EL (cell line): ENCODE results near the gene EXPH5.
A peak's percentile ranks its signal among the peaks of the same experiment; 100 is the strongest.
"Not testable (repeated sequence)": the region's sequence is repeated elsewhere in the genome, so short reads cannot be mapped to it uniquely, and the experiment has no call there.

Source experiments
- DNase-seq: peaks from one replicate; pipeline ENCODE4 v3.0.0-alpha.2; 2016

Gene EXPH5

DNA sequence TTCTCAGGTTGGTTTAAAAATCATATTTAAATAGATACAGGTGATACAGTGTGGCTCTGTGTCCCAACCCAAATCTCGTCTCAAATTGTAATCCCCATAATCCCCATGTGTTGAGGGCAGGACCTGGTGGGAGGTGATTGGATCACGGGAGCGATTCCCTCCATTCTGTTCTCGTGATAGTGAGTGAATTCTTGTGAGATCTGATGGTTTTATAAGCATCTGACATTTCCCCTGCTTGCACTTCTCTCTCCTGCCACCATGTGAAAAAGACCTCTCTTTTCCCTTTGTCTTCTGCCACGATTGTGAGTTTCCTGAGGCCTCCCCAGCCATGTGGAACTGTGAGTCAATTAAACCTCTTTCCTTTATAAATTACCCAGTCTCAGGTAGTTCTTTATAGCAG lies 9.2 kb upstream of the EXPH5 start:
- DNase-seq, result not testable (repeated sequence)

DNA sequence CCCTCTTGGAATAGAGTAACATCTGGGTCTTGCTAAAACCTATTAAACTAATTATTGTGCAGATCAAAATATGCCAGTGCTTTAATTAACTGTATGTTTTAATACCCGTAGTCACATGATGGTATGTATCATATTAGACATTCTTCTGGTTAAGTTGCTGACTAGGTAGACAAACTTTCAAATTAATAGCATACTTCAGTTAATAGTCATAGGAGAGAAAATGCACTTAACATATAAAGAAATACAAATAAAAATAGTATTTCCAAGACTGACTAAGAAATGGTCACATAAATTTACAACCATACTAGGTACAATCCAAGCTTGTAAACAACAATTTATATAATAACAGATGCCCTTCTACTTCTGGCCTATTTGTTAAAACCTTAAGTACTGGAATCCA lies 7.6 kb upstream of the EXPH5 start:
- peak; percentile 47 for DNase-seq

DNA sequence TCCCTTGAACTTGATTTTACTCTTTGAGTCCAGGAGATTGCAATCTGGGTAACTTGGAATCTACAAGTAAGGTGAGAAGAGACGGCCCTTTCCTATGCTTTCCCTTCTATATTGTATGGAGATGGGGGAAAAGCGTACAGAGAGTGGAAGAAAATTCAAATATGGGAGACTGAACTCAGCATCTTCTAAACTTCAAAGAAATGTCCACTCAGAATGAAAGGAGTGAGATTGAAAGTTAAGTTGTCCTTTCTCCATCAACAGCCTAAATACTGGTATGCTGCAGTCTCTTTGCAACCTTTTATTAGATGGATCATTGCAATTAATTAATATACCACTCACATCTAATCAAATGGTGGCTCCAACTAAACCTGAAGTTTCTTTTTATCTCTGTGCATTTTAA lies 6.4 kb upstream of the EXPH5 start:
- DNase-seq, result no peak

DNA sequence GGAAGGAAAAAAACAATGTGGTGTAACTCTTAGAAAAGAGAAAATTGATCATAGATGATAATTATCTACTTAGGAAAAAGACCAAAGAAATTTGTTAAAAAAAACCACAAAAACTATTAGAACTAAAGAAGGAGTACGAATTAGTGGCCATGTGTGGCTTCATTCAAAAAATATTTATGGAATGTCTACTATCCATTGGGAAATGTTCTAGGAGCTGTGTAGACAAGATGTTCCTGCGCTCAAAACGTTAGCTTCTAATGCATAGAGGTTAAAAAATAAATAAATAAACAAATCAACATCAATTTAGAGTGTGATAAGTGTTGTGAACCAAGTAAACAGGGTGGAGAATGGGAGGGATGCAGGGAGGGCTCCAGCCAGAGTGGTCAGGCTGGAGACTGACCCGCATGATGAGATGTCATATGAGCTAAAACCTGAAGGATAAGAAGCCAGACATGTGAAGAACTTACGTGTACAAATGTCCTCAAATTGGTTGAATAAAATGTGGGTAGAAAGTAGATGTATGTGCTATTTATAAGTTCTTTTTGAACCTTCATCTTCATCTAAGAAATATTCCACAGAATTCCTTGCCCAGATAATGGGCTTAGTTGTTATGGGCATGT lies 4.3 kb upstream of the EXPH5 start:
- peak; percentile 52 for DNase-seq

DNA sequence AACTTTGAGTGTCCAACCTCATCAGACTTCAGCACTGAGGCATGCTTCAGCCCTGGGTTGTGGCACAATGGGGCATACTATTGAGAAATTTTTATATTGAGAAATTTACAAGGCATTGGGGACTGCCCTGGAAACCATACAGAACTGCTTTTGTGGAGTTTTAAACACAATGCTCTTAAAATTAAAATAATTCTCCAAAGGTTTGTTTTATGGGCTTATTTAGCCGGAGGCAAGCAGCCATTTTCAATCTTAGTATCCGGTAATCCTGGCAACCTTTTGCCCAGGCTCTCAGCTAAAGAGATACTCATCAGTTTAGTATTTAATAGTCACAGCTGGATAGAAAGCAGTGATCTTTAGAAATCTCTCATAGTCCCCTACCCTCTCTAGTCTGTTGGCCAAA lies 3.1 kb upstream of the EXPH5 start:
- no peak for DNase-seq

DNA sequence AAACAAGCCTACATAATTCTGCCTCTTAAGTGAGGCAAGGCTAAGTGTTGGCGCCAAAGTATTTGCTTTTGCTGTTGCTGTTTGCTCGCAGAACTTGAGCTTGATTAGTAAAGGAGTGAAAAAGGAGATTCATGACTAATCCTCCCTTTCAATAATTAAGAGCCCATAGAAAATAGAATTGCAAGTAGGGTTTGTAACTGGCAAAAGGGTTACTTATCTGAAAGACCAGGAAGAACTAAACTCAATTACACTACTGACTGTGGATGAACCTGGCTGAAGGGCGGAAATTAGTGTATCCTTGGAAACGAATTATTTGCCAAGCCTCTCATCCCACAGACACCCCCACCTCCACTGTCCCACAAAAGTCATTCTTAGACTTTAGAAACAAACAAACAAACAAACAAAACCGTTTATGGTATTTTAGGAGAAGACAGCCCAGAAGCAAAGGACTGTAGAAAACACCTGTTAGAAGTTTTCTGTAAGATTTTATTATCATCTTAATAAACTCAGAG lies 411 bp upstream of the EXPH5 start:
- DNase-seq, result no peak

DNA sequence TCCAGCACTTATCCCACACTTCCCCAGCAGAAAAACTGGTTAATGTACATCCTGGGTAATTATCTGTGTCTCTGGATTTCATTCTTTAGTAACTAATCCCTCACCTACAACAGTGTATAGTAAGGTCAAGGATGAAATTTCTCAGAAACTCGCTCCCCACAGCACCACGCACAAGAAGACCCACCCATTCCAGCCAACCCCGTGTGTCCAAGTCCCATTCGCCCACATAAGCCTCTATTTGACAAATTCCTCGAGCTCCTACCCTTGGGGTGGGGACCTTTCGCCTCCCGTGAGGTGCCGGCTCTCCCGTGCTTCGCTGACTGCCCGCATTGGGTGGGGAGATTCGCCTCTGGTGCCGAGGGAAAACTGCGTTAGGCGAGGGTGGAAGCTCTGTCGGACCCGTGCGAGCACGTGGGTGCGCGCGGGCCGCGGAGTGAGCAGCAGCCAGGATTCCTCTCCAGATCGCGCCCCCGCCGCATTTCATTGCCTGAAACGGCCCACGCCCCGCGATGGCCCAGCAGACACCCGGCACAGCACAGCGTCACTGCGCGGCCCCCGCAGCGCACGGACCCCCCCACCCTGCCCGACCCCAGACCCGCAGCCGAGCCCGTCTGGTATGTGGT lies 866 bp downstream of the EXPH5 start:
- DNase-seq, result peak; percentile 33

DNA sequence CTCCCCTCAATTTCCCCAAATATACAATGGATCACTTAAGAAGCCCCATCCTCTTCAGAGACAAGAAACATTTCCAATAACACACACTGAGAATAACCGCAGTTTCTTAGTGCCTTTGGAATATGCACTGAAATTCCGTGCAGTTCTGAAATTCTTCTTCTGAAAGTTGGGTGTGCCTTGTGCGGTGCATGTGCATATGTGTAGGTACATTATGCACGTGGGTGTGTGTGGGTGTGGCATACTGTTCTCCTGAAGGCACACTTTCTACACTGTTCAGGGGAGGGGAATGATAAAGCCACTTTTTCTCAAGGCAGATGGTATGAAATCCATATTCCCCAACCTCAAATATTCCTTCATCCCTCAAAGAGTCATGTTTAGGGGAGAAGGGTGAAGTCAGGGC lies 1.7 kb downstream of the EXPH5 start:
- no peak for DNase-seq

DNA sequence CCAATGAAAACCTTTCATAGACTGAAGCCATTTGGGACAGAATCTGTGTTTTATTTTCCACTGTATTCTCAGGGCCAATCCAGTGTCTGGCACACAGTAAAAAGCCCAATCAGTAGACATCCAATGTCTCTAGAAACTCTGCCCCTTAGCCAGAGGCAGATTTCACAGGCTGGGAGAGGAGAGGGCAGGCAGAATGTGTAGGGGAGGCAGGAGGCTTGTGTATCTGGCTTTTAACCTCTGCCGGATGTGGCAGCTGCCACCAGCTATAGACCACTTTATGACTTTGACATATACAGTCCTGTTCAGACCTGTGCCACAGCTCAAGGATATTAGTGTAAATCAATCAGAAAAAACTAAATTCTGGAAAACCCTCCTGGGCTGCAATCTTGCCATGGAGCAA lies 4.4 kb downstream of the EXPH5 start:
- DNase-seq, result no peak

DNA sequence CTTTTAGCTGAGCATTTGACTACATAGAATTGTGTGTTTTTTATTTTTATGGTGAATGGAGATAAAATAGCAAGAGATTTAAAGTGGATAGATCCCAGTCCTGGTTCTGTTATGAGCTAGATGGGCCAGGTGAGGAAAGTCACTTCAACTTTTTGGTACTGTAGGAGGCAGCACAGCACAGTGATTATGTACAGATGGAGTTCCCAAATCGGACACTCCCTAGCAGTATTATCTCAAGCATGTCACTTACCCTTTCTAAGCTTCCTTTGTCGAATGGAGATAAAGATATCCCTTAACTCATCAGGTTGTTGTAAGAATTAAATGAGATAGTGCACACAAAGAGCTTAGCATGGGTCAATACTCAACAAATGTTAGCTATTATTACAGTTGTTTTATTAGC lies 5.3 kb downstream of the EXPH5 start:
- no peak for DNase-seq

DNA sequence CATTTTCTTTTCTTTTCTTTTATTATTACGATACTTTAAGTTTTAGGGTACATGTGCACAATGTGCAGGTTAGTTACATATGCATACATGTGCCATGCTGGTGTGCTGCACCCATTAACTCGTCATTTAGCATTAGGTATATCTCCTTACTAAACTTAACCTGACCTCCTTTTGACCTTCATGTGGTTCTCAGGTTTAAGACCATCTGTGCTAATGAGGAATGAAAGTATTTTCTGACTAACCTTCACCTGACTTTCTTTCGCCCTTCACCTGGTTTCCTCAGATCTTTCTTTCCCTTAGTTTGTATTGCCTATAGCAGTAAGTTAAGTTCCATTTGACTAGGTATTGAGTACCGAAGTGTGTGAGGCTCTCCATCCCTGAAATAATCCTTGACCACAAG lies 6.5 kb downstream of the EXPH5 start:
- no peak for DNase-seq

DNA sequence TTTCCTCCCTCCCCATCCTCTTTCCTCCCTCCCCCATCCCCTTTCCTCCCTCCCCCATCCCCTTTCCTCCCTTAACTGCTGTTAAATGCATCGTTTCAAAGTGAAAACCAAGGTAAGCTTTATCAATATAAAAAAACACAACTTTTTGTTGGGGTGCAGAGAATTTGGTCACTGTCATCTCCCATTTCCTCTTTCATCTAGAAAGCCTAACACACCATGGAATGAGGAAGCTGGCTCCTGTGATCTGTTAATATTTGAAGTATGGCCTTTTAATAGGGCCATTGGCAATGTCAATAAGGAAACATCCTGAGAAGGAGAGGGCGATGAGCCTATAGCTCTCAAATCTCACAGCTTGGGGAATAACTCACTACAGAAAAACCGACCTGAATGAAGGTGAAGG lies 7.0 kb downstream of the EXPH5 start:
- no peak for DNase-seq

DNA sequence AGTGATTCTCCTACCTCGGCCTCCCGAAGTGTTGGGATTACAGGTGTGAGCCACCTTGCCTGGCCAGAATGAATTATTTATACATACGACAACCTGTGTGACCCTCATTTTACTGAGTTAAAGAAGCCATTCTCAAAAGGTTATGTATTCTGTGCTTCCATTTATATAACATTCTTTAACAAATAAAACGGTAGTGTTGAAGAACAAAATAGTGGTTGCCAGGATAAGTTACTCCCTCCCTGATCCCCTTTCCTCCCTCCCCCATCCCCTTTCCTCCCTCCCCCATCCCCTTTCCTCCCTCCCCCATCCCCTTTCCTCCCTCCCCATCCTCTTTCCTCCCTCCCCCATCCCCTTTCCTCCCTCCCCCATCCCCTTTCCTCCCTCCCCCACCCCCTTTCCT lies 7.4 kb downstream of the EXPH5 start:
- DNase-seq, result not testable (repeated sequence)

DNA sequence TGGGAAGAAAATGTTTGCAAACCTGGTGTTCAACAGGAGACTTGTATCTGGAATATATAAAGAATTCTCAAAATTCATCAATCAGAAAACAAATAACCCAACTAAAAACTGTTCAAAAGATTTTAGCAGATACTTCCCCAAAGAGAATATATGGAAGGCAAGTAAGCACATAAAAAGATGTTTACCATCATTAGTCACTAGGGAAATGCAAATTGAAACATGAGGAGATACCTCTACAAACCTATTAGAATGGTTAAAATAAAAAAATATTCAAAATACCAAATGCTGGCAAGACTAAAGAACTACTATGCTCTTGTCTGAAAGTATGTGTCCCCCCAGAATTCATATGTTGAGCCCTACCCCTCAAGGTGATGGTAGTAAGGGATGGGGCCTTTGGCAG lies 8.6 kb downstream of the EXPH5 start:
- DNase-seq, result no peak

DNA sequence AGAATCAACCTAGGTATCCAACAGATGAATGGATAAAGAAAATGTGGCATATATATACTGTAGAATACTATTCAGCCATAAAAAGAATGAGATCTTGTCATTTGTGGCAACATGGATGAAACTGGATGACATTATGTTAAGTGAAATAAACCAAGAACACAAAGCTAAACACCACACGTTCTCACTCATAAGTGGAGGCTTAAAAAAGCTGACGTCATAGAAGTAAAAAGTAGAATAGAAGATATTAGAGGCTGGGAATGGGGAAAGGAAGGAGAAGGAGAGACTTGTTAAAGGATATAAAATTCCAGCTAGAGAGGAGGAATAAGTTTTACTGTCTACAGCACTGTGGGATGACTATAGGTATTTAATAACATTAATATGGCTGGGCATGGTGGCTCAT lies 12.9 kb downstream of the EXPH5 start:
- DNase-seq, result no peak

DNA sequence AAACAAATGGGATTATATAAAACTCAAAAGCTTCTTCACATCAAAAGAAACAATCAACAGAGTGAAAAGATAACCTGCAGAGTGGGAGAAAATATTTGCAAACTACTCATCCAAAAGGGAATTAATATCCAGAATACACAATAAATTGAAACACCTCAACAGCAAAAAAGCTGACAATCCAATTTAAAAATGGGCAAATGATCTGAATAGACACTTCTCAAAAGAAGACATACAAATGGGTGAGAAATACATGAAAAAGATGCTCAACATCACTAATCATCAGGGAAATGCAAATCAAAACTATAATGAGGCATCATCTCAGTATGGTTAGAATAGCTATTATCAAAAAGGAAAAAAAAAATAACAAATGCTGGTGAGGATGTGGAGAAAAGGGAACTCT lies 13.5 kb downstream of the EXPH5 start:
- DNase-seq, result no peak

DNA sequence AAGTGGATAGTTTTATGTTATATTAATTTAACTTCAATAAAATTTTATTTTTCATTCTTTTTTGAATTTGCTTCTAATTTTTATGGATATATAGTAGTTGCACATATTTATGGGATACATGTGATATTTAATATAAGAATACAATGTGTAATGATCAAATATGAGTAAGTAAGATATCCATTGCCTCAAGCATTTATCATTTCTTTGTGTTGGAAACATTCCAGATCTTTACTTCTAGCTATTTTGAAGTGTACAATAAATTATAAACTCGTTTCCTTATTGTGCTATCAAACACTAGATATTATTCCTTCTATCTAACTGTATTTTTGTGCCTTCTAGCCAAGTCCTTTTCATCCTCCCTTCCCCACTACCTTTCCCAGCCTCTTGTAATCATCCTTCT lies 17.0 kb downstream of the EXPH5 start:
- DNase-seq, result no peak

DNA sequence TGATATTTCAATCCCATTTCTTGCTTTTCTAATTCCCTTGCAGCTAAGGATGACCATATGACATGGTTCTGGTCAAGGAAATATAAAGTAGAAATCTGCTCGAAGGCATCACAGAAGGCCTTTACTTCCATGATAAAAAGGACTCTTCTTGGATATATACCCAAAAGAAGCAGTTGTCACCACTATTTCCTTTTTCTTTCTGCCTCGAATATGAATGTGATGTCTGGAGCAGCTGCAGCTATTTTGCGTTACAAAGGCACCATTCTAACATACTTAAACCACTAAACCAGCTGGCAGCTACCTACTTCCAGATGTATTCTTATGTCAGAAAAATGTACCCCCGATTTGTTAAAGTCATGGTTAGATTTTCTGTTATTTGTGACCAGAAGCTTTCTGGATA lies 18.9 kb downstream of the EXPH5 start:
- DNase-seq, result no peak

DNA sequence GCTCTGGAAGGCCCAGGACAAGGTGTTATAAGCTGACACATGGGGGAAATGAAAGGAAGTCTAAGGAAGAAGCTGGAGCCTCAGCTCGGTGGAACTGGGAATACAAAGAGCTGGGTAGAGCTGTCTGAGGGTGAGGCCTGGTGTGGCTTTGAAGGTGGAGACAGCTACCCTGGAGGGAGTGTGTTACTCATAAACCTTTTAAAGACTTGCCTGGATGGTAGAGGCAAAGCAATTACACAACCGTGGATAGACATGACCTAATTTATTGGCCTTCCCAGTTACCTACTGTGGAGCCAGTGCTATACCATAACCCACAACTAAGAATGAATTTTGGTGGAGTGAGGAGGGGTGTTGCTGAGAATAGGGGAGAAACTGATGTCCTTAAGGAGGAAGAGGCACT lies 22.6 kb downstream of the EXPH5 start:
- no peak for DNase-seq

DNA sequence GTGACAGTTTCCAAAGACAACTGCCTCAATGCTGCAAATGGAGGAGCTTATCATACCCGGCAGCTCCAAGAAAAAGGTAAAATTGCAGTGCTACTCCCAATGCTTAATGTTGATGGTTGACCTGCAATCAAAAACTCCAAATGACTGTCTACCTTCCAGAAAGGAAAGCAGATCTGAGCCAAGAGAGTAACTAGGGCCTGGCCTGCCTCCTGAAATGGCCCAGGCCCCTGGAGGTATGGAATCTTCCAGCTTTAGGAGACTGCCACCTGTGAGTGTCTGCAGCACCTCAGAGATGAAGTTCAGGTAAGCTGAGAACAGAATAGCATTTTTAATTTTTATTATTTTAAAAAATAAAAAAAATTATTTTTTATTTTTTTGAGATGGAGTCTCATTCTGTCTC lies 23.7 kb downstream of the EXPH5 start:
- DNase-seq, result no peak

DNA sequence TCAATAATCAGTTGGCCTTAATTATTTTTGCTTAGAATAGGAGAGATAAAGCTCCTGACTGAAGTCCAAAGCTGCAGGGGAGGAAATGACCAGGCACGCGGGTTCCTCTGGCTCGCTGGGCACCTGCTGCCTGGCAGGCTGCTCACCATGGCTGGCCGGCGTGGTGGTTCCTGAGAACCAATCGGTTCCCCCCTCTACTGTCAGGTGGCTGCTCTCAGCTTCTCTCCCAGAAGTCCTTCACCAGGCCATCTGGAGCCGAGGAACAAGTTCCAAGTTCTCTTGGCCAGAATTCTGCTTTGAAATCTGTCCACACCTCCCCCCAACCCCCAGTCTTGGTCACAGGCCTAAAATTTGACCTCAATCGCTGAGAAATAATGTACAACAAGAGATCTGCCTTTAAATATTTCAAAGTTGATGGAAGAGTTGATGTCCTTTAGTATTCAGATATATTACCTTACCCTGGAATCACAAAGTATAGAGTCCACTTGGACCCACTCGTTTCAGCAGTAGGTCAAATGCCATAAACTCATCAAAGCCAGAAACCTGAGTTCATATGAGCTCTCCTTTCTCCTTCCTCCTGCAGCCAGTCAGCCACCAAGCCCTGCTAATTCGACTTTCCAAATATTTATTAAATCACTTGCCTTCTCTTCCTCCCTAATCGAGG lies 25.2 kb downstream of the EXPH5 start:
- DNase-seq, result no peak

DNA sequence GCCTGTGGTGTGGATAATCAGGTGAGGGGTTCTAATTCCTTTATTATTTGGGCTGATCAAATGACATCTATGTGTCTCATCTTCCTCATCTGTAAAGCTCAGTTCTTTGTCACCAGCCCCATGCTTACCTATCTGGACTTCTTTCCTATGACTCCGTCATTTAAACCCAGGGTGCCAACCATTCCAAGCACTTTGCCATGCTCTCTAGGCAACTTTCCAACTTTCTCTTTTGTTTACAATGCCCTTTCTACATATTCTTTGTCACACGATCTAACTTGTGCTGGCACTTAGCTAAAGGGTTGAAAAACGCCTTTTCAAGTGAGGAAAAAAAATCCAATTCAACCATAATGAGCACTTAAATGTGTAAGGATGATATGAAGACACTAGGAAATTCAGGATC lies 27.9 kb downstream of the EXPH5 start:
- DNase-seq, result no peak

DNA sequence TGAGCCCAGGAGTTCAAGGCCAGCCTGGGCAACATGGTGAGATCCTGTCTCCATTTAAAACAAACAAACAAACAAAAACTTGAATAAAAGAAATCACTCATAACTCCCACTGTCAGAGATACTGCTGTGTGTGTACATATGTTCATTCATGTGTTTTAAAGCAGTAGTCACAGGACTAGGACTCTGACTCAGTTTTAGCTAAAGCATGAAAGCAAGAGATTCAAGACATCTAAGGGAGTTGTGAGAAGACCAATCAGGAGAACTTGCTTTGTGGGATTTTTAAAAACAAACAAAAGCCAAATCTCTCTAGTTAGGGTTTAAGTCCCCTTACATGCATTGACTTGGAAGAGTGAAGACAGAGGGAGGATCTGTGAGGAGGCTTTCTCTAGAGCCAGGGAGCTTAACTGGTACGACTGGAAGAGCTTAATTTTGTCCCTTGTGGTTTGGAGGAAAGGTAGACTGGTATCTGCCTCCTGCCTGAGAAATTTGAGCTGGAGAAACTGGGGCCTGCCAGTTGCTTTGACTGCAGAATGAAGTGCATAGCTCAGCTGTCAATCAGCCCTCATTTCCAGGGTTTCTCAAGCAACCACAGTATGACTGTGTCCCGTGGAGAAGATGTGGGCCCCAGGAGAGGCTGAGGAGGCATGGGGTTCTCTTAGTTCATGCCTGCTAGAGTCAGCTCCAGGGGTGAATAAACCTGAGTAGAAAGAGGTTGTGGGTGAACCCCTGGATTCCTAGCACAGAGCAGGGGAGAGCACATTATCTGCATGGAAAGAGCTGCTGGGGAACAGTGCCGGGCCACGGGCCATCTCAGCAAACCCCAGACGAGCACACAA lies 30.6 kb downstream of the EXPH5 start:
- no peak for DNase-seq

DNA sequence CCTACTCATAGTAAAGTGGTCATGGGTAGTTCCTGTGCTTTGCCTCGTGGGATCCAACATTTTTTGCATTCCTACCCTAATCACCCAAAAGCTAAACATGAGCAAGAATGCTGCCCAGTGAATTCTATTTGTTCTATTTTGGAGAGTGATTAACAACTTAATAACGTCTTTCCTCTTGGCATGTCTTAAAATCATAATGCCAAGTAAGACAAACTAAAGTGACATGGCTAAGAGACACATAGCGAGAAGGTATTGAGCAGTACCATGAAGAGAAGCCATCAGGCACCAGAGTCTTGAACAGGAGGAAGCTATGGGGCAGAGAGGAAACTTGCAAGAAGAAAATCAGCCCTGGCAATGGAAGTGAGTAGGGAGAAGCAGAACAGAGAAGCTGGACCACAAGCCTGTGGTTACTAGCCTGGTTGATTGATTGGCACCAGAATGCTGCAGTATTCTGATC lies 32.0 kb downstream of the EXPH5 start:
- peak; percentile 72 for DNase-seq
